Astrocyte (in vitro differentiated cells and primary cell): ENCODE measurements around the gene CERS1. TPM values are rescaled to one million over a fixed set of nuclear protein-coding genes. Genes with fewer than 3 reads are reported as not detected.
"Not testable (repeated sequence)": the region's sequence is repeated elsewhere in the genome, so short reads cannot be mapped to it uniquely, and the experiment has no call there.

Experiments used
- DNase-seq: peaks from one replicate; pipeline ENCODE4 v3.0.0-alpha.2; 2010; ENCODE audit warnings: low read depth
- FAIRE-seq: peaks from 2 replicates; lab custom pipeline; 2011; peaks lifted over from hg19 to GRCh38; lab: Jason Lieb, UNC
- H2AFZ ChIP-seq: 2 replicates; pipeline ENCODE4 v1.6.0; 2012; ENCODE audit warnings: low read depth, low read length, inconsistent platforms
- H3K27ac ChIP-seq: 2 replicates; pipeline ENCODE4 v1.5.1; 2011; ENCODE audit warnings: low read depth, low read length, inconsistent platforms
- H3K27me3 ChIP-seq: 2 replicates; pipeline ENCODE4 v1.6.0; 2011; ENCODE audit warnings: low read length, inconsistent platforms; ENCODE audit not compliant: insufficient read depth
- H3K36me3 ChIP-seq: 2 replicates; pipeline ENCODE4 v1.5.1; 2011; ENCODE audit warnings: low read length, inconsistent platforms; ENCODE audit not compliant: insufficient read depth
- H3K4me1 ChIP-seq: 2 replicates; pipeline ENCODE4 v1.5.1; 2011; ENCODE audit warnings: low read length, inconsistent platforms; ENCODE audit not compliant: insufficient read depth
- H3K4me2 ChIP-seq: 2 replicates; pipeline ENCODE4 v1.6.0; 2012; ENCODE audit warnings: low read length, inconsistent platforms
- H3K4me3 ChIP-seq: 2 replicates; pipeline ENCODE4 v1.5.1; 2011; ENCODE audit warnings: low read depth, mild to moderate bottlenecking, low read length, inconsistent platforms; ENCODE audit not compliant: insufficient read depth
- H3K79me2 ChIP-seq: 2 replicates; pipeline ENCODE4 v1.6.0; 2012; ENCODE audit warnings: mild to moderate bottlenecking, low read length, inconsistent platforms; ENCODE audit not compliant: insufficient read depth
- H3K9ac ChIP-seq: 2 replicates; pipeline ENCODE4 v1.6.0; 2012; ENCODE audit warnings: mild to moderate bottlenecking, low read length, inconsistent platforms
- H3K9me3 ChIP-seq: 2 replicates; pipeline ENCODE4 v1.5.1; 2012; ENCODE audit warnings: low read depth, mild to moderate bottlenecking, low read length, inconsistent platforms; ENCODE audit not compliant: insufficient read depth
- H4K20me1 ChIP-seq: 2 replicates; pipeline ENCODE4 v1.6.0; 2012; ENCODE audit warnings: low read length, inconsistent platforms; ENCODE audit not compliant: insufficient read depth
- H3K27ac Mint-ChIP-seq: one replicate; pipeline ENCODE4 v1.8.0; 2021; ENCODE audit warnings: mild to moderate bottlenecking, mixed read lengths; ENCODE audit not compliant: unreplicated experiment
- H3K27me3 Mint-ChIP-seq: one replicate; pipeline ENCODE4 v1.8.0; 2021; ENCODE audit warnings: low read depth, mixed read lengths; ENCODE audit not compliant: unreplicated experiment
- H3K36me3 Mint-ChIP-seq: one replicate; pipeline ENCODE4 v1.8.0; 2021; ENCODE audit warnings: low read depth, mixed read lengths; ENCODE audit not compliant: unreplicated experiment
- H3K4me1 Mint-ChIP-seq: one replicate; pipeline ENCODE4 v1.8.0; 2021; ENCODE audit warnings: low read depth, mixed read lengths; ENCODE audit not compliant: unreplicated experiment
- H3K4me3 Mint-ChIP-seq: one replicate; pipeline ENCODE4 v1.8.0; 2021; ENCODE audit warnings: mild to moderate bottlenecking, moderate library complexity, mixed read lengths; ENCODE audit not compliant: unreplicated experiment
- H3K9me3 Mint-ChIP-seq: one replicate; pipeline ENCODE4 v1.8.0; 2021; ENCODE audit warnings: mild to moderate bottlenecking, mixed read lengths; ENCODE audit not compliant: unreplicated experiment
- CTCF ChIP-seq: IDR thresholded peaks from 2 replicates; pipeline ENCODE4 v1.5.1; 2011; ENCODE audit warnings: low read depth, mild to moderate bottlenecking, inconsistent platforms, low read length, moderate library complexity; ENCODE audit not compliant: insufficient read depth
- EZH2 ChIP-seq: IDR thresholded peaks from 2 replicates; pipeline ENCODE4 v1.6.1; 2012; ENCODE audit warnings: mild to moderate bottlenecking, low read length, inconsistent platforms; ENCODE audit not compliant: insufficient read depth
- total RNA-seq: library from RNA; stranded (reverse); gene quantifications from 2 replicates; pipeline ENCODE4 v1.2.1, GENCODE V29; 2021

CERS1 gene
- total RNA-seq, 1 donor from 2014 or later: 6.8 TPM

- Histone ChIP-seq H3K4me1 (peaks cover 15% of the 10 kb centered on the region), H3K4me3 (peak overlapping the region; percentile 99), H3K27me3 (no peaks in the 10 kb centered on the region), H3K36me3 (peaks cover 7% of the 10 kb centered on the region), H3K9ac (peak overlapping the region; percentile 93), H4K20me1 (peaks cover 68% of the 10 kb centered on the region), H3K79me2 (peaks cover 72% of the 10 kb centered on the region), H3K9me3 (no peaks in the 10 kb centered on the region), H3K27ac (peak overlapping the region; percentile 68), H3K4me2 (peak overlapping the region; percentile 90), H2AFZ (peak overlapping the region; percentile 64)
- Mint-ChIP-seq H3K9me3 (no peaks in the 10 kb centered on the region), H3K27ac (peak overlapping the region; percentile 90), H3K4me3 (peak overlapping the region; percentile 90), H3K36me3 (peaks cover 10% of the 10 kb centered on the region), H3K27me3 (no peaks in the 10 kb centered on the region), H3K4me1 (peaks cover 11% of the 10 kb centered on the region)
- DNase-seq: no peak
- TF ChIP-seq CTCF (no peak), EZH2 (no peak)
- FAIRE-seq: no peak
Observed at GRCh38 chr19:18919900-18920214, 23.9 kb upstream of the CERS1 start.

GRCh38 chr19:18919086-18919899 is 23.3 kb upstream of the CERS1 start, which contains the start of the genes COPE and DDX49:
TSS of gene COPE (minus strand) at chr19:18919387. CDS start at chr19:18919348, 39 bp downstream.
TSS of gene DDX49 (plus strand) at chr19:18919715. CDS start at chr19:18919742, 27 bp downstream.
- peaks cover 7% of the 10 kb centered on the region for H3K36me3 ChIP-seq
- peak within 1 kb of the TSS; percentile 90 for H3K4me3 Mint-ChIP-seq
- peak within 1 kb of the TSS; percentile 96 for H3K4me2 ChIP-seq
- peaks cover 78% of the 10 kb centered on the region for H3K79me2 ChIP-seq
- no peaks in the 10 kb centered on the region for H3K9me3 ChIP-seq
- FAIRE-seq (peak; percentile 99), DNase-seq (peak; percentile 100)
- H3K27me3 Mint-ChIP-seq: no peaks in the 10 kb centered on the region
- H3K27ac ChIP-seq: peak within 1 kb of the TSS; percentile 97
- H3K9me3 Mint-ChIP-seq: no peaks in the 10 kb centered on the region
- H3K4me1 Mint-ChIP-seq: peaks cover 11% of the 10 kb centered on the region
- H2AFZ ChIP-seq: peak within 1 kb of the TSS; percentile 79
- H3K27ac Mint-ChIP-seq: peak within 1 kb of the TSS; percentile 90
- H3K27me3 ChIP-seq: no peaks in the 10 kb centered on the region
- peaks cover 8% of the 10 kb centered on the region for H3K36me3 Mint-ChIP-seq
- peaks cover 15% of the 10 kb centered on the region for H3K4me1 ChIP-seq
- H4K20me1 ChIP-seq: peaks cover 68% of the 10 kb centered on the region
- TF ChIP-seq EZH2 (no peak), CTCF (no peak)
- peak within 1 kb of the TSS; percentile 99 for H3K4me3 ChIP-seq
- peak within 1 kb of the TSS; percentile 99 for H3K9ac ChIP-seq

GRCh38 chr19:18917593-18917992 is 21.6 kb upstream of the CERS1 start:
- H3K27me3 Mint-ChIP-seq, DNase-seq, H3K27ac ChIP-seq, H3K9me3 ChIP-seq, H3K27me3 ChIP-seq, FAIRE-seq, H2AFZ ChIP-seq, H3K36me3 ChIP-seq, H3K4me3 ChIP-seq, H3K9me3 Mint-ChIP-seq: not testable (repeated sequence)
- Histone ChIP-seq H4K20me1 (peaks cover 73% of the 10 kb centered on the region), H3K4me2 (peak overlapping the region; percentile 96), H3K4me1 (peaks cover 15% of the 10 kb centered on the region), H3K79me2 (peaks cover 94% of the 10 kb centered on the region), H3K9ac (peak overlapping the region; percentile 10)
- Mint-ChIP-seq H3K4me1 (peaks cover 11% of the 10 kb centered on the region), H3K4me3 (peak overlapping the region; percentile 90), H3K36me3 (peaks cover 10% of the 10 kb centered on the region), H3K27ac (peak overlapping the region; percentile 58)
